ENCODE results near the gene FSTL5. TPM values are rescaled to one million over a fixed set of nuclear protein-coding genes. Genes with fewer than 3 reads are reported as not detected.

FSTL5 gene
- total RNA-seq, 4 donors from 2014 or later, result not detected

DNA sequence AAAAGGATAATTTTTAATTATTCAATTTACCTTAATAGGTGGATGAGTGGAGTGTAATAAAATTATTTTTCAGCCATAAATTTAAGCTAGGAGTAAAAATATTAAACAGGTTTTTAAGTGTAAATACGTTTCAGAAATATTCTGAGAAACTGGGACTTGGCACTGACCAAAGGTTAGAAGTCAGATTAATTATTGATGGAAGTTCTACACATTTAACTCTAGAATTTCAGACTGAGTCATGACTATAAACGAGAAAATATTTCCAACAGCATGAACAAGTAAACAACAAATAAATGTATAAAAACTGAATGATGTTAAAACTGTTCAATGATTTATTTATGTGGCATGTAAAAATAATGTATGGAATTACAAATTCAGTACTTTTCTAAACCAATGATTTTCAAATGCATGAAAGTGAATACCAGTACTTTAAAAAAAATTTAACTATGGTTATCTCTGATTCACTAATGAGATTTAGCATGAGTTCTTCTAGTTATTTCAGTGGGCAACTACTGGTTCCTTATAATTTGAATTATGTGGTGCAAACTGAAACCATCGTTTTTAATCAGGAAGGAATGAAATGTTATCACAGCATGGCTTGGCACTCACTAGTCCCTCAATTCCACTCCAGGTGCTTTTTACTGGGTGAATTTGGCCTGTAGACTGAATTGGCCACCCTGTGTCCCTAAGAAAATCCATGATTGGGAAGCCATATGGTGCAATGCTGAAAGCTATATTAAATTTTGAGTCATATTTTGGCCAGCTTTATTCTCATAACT lies 244.2 kb downstream of the FSTL5 start:
- Histone ChIP-seq H3K9me3 (no peaks in the 10 kb centered on the region), H3K36me3 (no peaks in the 10 kb centered on the region), H3K4me3 (no peak overlapping the region), H3K27ac (no peak overlapping the region), H3K27me3 (no peaks in the 10 kb centered on the region), H3K4me1 (no peaks in the 10 kb centered on the region)
- WGBS, result 43% methylated on average over 3 of the region's 3 CpGs
- TF ChIP-seq EP300 (IDR thresholded peaks at IDR 0.05) (no peak), POLR2A (IDR thresholded peaks at IDR 0.05) (no peak), POLR2AphosphoS5 (IDR thresholded peaks at IDR 0.05) (no peak)
- TF ChIP-seq, protein P1, sequence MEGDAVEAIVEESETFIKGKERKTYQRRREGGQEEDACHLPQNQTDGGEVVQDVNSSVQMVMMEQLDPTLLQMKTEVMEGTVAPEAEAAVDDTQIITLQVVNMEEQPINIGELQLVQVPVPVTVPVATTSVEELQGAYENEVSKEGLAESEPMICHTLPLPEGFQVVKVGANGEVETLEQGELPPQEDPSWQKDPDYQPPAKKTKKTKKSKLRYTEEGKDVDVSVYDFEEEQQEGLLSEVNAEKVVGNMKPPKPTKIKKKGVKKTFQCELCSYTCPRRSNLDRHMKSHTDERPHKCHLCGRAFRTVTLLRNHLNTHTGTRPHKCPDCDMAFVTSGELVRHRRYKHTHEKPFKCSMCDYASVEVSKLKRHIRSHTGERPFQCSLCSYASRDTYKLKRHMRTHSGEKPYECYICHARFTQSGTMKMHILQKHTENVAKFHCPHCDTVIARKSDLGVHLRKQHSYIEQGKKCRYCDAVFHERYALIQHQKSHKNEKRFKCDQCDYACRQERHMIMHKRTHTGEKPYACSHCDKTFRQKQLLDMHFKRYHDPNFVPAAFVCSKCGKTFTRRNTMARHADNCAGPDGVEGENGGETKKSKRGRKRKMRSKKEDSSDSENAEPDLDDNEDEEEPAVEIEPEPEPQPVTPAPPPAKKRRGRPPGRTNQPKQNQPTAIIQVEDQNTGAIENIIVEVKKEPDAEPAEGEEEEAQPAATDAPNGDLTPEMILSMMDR (IDR thresholded peaks at IDR 0.05), result no peak
- DNase-seq (ENCODE audit: low spot score in 2 of 2), result no peak

DNA sequence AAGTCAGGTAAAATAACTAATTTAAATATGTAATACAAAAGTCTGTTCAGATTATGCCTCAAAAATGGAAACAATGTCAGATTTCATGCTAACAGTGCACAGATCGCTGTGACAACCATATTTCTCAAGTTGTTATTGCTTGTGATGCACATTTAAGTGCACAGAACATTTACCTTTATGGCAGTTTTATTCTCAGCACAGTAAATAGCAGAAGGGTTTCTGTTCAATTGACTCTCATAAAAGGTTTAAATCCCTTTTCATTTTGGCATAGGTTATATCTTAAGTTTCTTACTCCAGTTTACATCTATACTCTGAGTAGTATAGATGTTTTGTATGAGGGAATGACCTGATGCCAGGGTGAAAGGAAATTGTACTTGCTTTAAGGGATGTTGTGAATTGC lies 247.8 kb downstream of the FSTL5 start:
- Histone ChIP-seq H3K36me3 (no peaks in the 10 kb centered on the region), H3K27me3 (no peaks in the 10 kb centered on the region), H3K9me3 (no peaks in the 10 kb centered on the region), H3K4me1 (no peaks in the 10 kb centered on the region), H3K4me3 (no peak overlapping the region), H3K27ac (no peak overlapping the region)
- TF ChIP-seq, protein P1 (IDR thresholded peaks at IDR 0.05), result no peak
- TF ChIP-seq EP300 (IDR thresholded peaks at IDR 0.05), result no peak
- TF ChIP-seq POLR2A (IDR thresholded peaks at IDR 0.05), result no peak
- TF ChIP-seq POLR2AphosphoS5 (IDR thresholded peaks at IDR 0.05), result no peak
- WGBS, result 75% methylated on average over 1 of the region's 1 CpG
- DNase-seq (ENCODE audit: low spot score in 2 of 2), result no peak

DNA sequence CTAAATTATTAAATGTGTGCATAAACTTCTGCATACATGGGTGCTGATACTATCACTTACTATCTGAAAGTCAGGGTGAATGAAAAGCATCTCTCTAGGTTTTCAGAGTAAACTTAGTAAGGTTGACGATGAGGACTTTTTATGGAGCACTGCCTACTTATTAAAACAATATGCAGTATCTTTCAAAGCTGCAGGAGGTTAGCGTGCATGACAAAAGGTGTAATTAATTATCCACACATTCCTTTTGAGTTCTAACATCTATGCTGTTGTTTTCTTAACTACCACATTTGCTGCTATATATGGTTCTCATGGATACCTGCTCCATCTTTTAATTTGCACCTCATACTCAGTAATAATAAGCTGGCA lies 256.2 kb downstream of the FSTL5 start:
- no peak for DNase-seq (ENCODE audit: low spot score in 2 of 2)
- no peaks in the 10 kb centered on the region for H3K36me3 ChIP-seq
- no peaks in the 10 kb centered on the region for H3K4me1 ChIP-seq
- WGBS, result 75% methylated on average over 2 of the region's 2 CpGs
- H3K4me3 ChIP-seq, result no peak overlapping the region
- TF ChIP-seq POLR2A (IDR thresholded peaks at IDR 0.05) (no peak), EP300 (IDR thresholded peaks at IDR 0.05) (no peak), POLR2AphosphoS5 (IDR thresholded peaks at IDR 0.05) (no peak)
- TF ChIP-seq, protein P1 (IDR thresholded peaks at IDR 0.05), result no peak
- H3K9me3 ChIP-seq, result no peaks in the 10 kb centered on the region
- H3K27me3 ChIP-seq, result no peaks in the 10 kb centered on the region
- no peak overlapping the region for H3K27ac ChIP-seq

DNA sequence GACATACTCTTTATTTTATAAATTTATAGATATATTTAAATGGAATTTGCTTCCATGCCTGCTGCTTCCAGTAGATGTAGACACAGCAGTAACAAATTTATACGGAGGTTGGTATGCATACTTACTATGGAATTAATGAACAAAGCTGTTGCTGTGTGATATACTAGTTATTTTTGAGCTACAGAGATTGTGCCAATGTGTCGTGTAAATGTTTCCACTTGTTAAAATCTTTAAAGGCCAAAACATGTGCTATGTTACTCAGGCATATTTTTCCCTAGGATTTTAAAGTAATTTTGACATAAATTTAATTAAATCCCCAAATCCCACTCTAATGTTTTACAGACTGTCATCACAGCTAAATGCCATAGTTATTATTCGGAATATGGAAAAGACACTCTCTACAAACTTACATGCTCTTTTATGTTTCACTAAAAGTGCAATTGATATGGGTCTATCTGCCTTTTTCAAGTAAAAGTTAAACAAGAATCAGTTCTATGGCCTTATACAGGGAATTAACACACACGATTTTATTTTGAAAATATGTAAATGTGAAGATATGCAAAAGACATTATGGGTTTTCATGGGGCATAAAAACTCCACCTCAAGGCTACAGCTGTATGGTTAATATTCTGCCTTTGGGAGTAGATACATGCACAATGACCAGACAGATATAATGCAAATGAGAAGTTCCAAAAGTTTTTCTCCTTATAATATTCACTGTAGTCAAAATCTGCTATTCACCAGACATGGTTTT lies 256.8 kb downstream of the FSTL5 start:
- Histone ChIP-seq H3K9me3 (no peaks in the 10 kb centered on the region), H3K27ac (no peak overlapping the region)
- 55% methylated on average over 4 of the region's 4 CpGs for WGBS

More for the DNA sequence above, 256.8 kb downstream of the FSTL5 start:
- Histone ChIP-seq H3K4me1 (no peaks in the 10 kb centered on the region), H3K4me3 (no peak overlapping the region), H3K36me3 (no peaks in the 10 kb centered on the region), H3K27me3 (no peaks in the 10 kb centered on the region)
- TF ChIP-seq, protein P1 (IDR thresholded peaks at IDR 0.05), result no peak
- no peak for TF ChIP-seq POLR2AphosphoS5 (IDR thresholded peaks at IDR 0.05)
- TF ChIP-seq EP300 (IDR thresholded peaks at IDR 0.05), result no peak
- no peak for TF ChIP-seq POLR2A (IDR thresholded peaks at IDR 0.05)
- DNase-seq (ENCODE audit: low spot score in 2 of 2), result no peak

All from suprapubic skin (tissue), 4 donors.